ENCODE measurements around the gene RHOC. TPM values are rescaled to one million over a fixed set of nuclear protein-coding genes. Genes with fewer than 3 reads are reported as not detected.

RHOC gene
- total RNA-seq (2022; extraction: Qiagen RNA extraction) = 345 to 434 TPM (median 356 TPM) in 5 replicates

GRCh38 chr1:112706505-112707220 is at the start of gene RHOC:
TSS of gene RHOC (minus strand) at chr1:112707127. CDS start at chr1:112703799, 3,328 bp downstream.

GRCh38 chr1:112715264-112716053 is 8.5 kb upstream of the RHOC start, which contains the start of gene PPM1J:
TSS of gene PPM1J (minus strand) at chr1:112715332. CDS start at chr1:112715301, 31 bp downstream.

GRCh38 chr1:112674440-112674985 is 32.4 kb downstream of the RHOC start, which contains the start of gene MOV10:
TSS of gene MOV10 (plus strand) at chr1:112674659. CDS start at chr1:112674913, 254 bp downstream.

Other genes with a start within 250 kb of the RHOC start
- 0.19 to 0.33 TPM (median 0.21 TPM) in 5 replicates for gene WNT2B, start 198.2 kb downstream of the RHOC start, total RNA-seq (2022; extraction: Qiagen RNA extraction)
- 8.3 to 14.7 TPM (median 12.0 TPM) in 5 replicates for gene ST7L, start 88.0 kb downstream of the RHOC start, total RNA-seq (2022; extraction: Qiagen RNA extraction)
- 63.7 to 74.5 TPM (median 66.5 TPM) in 5 replicates for gene CAPZA1, start 87.3 kb downstream of the RHOC start, total RNA-seq (2022; extraction: Qiagen RNA extraction)
- 21.6 to 33.0 TPM (median 32.1 TPM) in 5 replicates for gene MOV10, start 32.5 kb downstream of the RHOC start, total RNA-seq (2022; extraction: Qiagen RNA extraction)
- gene PPM1J, start 8.2 kb upstream of the RHOC start, total RNA-seq (2022; extraction: Qiagen RNA extraction) = 0.64 to 1.2 TPM (median 0.81 TPM) in 5 replicates
- gene SLC16A1, start 249.1 kb upstream of the RHOC start, total RNA-seq (2022; extraction: Qiagen RNA extraction) = 41.6 to 50.9 TPM (median 45.5 TPM) in 5 replicates